ENCODE data around the gene DRD3. TPM values are rescaled to one million over a fixed set of nuclear protein-coding genes. Genes with fewer than 3 reads are reported as not detected.

The DRD3 gene
- total and polyA plus RNA-seq, 3 donors from 2014 or later: 0.37 to 0.94 (median 0.39) TPM

DNA sequence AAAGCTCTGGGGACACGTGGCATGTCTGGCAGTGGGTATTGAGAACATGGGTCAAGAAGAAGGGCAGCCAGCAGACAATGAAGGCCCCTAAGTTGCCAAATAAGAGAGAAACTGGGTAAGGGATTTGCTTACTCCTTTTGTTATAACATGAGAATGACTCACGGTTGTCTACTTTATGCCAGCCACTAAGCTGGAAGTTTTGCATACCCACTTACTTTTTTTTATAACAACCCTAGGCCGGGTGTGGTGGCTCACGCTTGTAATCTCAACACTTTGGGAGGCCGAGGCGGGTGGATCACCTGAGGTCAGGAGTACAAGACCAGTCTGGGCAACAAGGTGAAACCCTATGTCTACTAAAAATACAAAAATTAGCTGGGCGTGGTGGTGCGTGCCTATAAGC, 50.0 kb downstream of the DRD3 start:
- WGBS, 2 donors: 94 to 95% methylated on average over 8 of the region's 8 CpGs
- Histone ChIP-seq H3K4me1 (no peaks in the 10 kb centered on the region), H3K36me3 (ENCODE audit: low read depth, missing control alignments) (no peaks in the 10 kb centered on the region), H3K9me3 (no peaks in the 10 kb centered on the region), H3K27me3 (no peaks in the 10 kb centered on the region), H3K4me3 (no peak overlapping the region), H3K27ac (no peak overlapping the region)
- TF ChIP-seq POLR2A (IDR thresholded peaks at IDR 0.05): no peak
- TF ChIP-seq, protein P1, sequence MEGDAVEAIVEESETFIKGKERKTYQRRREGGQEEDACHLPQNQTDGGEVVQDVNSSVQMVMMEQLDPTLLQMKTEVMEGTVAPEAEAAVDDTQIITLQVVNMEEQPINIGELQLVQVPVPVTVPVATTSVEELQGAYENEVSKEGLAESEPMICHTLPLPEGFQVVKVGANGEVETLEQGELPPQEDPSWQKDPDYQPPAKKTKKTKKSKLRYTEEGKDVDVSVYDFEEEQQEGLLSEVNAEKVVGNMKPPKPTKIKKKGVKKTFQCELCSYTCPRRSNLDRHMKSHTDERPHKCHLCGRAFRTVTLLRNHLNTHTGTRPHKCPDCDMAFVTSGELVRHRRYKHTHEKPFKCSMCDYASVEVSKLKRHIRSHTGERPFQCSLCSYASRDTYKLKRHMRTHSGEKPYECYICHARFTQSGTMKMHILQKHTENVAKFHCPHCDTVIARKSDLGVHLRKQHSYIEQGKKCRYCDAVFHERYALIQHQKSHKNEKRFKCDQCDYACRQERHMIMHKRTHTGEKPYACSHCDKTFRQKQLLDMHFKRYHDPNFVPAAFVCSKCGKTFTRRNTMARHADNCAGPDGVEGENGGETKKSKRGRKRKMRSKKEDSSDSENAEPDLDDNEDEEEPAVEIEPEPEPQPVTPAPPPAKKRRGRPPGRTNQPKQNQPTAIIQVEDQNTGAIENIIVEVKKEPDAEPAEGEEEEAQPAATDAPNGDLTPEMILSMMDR (IDR thresholded peaks at IDR 0.05): no peak
- intact Hi-C loops (cut with DNase I; ENCODE audit: low total_unique reads): no loop called here
- no peak for DNase-seq

DNA sequence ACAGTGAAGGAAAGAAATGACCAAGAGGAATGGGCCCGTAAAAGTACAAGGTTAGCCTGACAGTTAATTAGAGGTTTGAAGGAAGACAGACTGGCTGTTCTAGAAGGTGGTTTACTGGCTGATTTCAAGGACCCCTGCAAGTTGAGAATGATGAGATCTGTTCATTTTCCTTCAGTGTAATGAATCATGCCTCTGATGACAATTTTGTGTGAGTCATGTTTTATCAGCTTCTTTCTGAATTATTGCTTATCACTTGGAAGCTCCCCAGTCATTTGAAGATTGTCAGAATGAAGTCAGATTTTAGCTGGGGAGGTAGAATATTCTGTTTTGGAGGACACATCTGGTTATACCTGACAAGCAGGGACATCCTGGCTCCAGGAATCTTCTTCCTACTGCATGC, 50.6 kb downstream of the DRD3 start:
- no peaks in the 10 kb centered on the region for H3K27me3 ChIP-seq
- no peaks in the 10 kb centered on the region for H3K9me3 ChIP-seq
- H3K36me3 ChIP-seq (ENCODE audit: low read depth, missing control alignments): no peaks in the 10 kb centered on the region
- no peaks in the 10 kb centered on the region for H3K4me1 ChIP-seq
- no peak overlapping the region for H3K27ac ChIP-seq
- TF ChIP-seq, protein P1 (IDR thresholded peaks at IDR 0.05): no peak
- TF ChIP-seq POLR2A (IDR thresholded peaks at IDR 0.05): no peak
- intact Hi-C loops (cut with DNase I; ENCODE audit: low total_unique reads): no loop called here
- no peak overlapping the region for H3K4me3 ChIP-seq
- WGBS, 2 donors: 34 to 52% methylated on average over 1 of the region's 1 CpG
- DNase-seq: no peak

DNA sequence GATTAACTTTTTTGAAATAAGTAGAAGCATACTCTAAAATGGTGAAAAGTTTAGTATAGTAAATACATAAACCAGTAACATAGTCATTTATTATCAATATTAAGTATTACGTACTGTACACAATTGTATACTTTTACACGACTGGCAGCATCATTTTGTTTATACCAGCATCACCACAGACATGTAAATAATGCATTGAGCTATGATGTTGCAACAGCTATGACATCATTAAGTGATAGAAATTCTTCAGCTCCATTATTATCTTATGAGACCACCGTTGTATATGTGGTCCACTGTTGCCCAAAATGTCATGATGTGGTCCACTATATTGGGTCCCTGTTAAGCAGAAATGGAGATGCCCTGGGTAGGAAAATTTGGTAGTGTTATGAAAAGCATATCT, 51.3 kb downstream of the DRD3 start:
- DNase-seq: no peak
- Histone ChIP-seq H3K36me3 (ENCODE audit: low read depth, missing control alignments) (no peaks in the 10 kb centered on the region), H3K9me3 (no peaks in the 10 kb centered on the region), H3K4me3 (no peak overlapping the region), H3K27ac (no peak overlapping the region), H3K27me3 (no peaks in the 10 kb centered on the region), H3K4me1 (no peaks in the 10 kb centered on the region)
- no peak for TF ChIP-seq POLR2A (IDR thresholded peaks at IDR 0.05)
- TF ChIP-seq, protein P1 (IDR thresholded peaks at IDR 0.05): no peak
- WGBS, 2 donors: 87 to 88% methylated on average over 3 of the region's 3 CpGs
- intact Hi-C loops (cut with DNase I; ENCODE audit: low total_unique reads): no loop called here

DNA sequence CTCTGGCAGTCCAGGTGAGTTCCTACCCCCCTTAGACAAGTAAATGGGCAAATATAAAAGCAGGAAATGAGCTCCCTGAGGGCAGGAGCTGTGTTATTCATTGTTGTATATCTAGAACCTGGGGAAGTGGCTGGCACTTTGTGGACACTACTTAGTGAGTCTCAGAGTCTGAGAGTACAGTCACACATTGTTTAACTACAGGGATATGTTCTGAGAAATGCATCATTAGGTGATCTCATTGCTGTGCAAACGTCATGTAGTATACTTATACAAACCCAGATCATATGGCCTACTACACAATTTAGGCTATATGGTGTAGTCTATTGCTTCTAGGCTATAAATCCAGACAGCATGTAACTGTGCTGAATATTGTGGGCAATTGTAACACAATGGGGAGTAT, 52.4 kb downstream of the DRD3 start:
- no peak for DNase-seq
- WGBS, 2 donors: 81 to 92% methylated on average over 1 of the region's 1 CpG
- intact Hi-C loops (cut with DNase I; ENCODE audit: low total_unique reads): no loop called here
- H3K36me3 ChIP-seq (ENCODE audit: low read depth, missing control alignments): no peaks in the 10 kb centered on the region
- peaks cover 6% of the 10 kb centered on the region for H3K4me1 ChIP-seq
- H3K4me3 ChIP-seq: no peak overlapping the region
- TF ChIP-seq, protein P1 (IDR thresholded peaks at IDR 0.05): no peak
- H3K9me3 ChIP-seq: no peaks in the 10 kb centered on the region
- H3K27ac ChIP-seq: no peak overlapping the region
- no peaks in the 10 kb centered on the region for H3K27me3 ChIP-seq

DNA sequence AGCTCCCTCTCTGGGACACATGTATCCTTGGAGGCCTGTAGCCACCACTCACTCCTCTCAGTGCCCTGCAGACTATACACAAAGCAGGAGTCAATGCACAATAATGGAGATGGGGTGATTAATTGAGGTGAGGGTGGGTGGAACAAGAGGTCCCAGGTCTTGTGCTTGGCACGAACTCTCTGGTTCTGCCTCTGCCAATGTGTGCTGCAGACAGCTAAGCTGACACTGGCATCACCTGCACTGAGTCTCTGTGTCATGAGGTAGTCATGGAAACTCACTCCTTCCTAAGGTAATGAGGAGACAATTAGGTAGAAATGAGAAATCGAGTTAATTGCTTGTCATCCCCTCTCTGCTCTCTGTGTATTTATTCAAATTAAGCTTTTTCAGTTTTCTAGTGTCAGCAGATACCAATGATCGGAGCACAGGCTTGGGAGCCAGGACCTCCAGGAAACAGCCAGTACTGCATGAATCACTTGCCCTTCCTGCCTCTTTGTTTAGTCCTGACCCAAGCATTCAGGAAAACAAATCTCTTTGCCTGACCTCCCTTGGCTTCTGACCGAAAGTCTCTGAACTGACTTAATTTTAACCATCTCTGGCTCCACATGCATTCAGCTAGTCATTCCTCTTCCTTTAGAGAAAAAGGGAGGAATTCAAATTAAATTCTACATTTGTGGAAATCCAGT, 56.7 kb downstream of the DRD3 start:
- H3K9me3 ChIP-seq: no peaks in the 10 kb centered on the region
- TF ChIP-seq POLR2A (IDR thresholded peaks at IDR 0.05): no peak
- TF ChIP-seq, protein P1 (IDR thresholded peaks at IDR 0.05): no peak
- peak; percentile 41 for DNase-seq
- no peaks in the 10 kb centered on the region for H3K27me3 ChIP-seq
- peak overlapping the region in 1 of 2 donors; percentile 44 for H3K27ac ChIP-seq
- no peaks in the 10 kb centered on the region for H3K36me3 ChIP-seq (ENCODE audit: low read depth, missing control alignments)
- H3K4me1 ChIP-seq: peaks cover 6% of the 10 kb centered on the region
- intact Hi-C loops (cut with DNase I; ENCODE audit: low total_unique reads): no loop called here
- H3K4me3 ChIP-seq: no peak overlapping the region
- 51 to 56% methylated on average over 4 of the region's 4 CpGs for WGBS, 2 donors
